Breast epithelium (tissue), 3 donors: ENCODE data around the gene SEC63. TPM values are rescaled to one million over a fixed set of nuclear protein-coding genes. Genes with fewer than 3 reads are reported as not detected.

Experiments used
- total RNA-seq, 3 donors: library from RNA; depleted of rRNA; stranded (reverse); fragments of >200 nt; gene quantifications; one replicate each; pipeline ENCODE4 v1.1.0, GENCODE V29; 2016

The SEC63 gene
- total RNA-seq, 3 donors from 2014 or later, result 48.8 to 60.0 (median 58.7) TPM

Other genes with a start within 250 kb of the SEC63 start
- 1 to 10 TPM; 1.1 to 2.9 (median 2.9) TPM for gene SCML4, start 133.9 kb downstream of the SEC63 start, total RNA-seq
- gene OSTM1, start 116.5 kb upstream of the SEC63 start, total RNA-seq, result 10 to 100 TPM; 27.1 to 75.2 (median 36.7) TPM
- under 1 TPM in 1 of 3 donors, not detected in 2; 0.33 TPM for gene NR2E1, start 207.8 kb upstream of the SEC63 start, total RNA-seq